ENCODE data around the gene GDPD5.

The GDPD5 gene

DNA sequence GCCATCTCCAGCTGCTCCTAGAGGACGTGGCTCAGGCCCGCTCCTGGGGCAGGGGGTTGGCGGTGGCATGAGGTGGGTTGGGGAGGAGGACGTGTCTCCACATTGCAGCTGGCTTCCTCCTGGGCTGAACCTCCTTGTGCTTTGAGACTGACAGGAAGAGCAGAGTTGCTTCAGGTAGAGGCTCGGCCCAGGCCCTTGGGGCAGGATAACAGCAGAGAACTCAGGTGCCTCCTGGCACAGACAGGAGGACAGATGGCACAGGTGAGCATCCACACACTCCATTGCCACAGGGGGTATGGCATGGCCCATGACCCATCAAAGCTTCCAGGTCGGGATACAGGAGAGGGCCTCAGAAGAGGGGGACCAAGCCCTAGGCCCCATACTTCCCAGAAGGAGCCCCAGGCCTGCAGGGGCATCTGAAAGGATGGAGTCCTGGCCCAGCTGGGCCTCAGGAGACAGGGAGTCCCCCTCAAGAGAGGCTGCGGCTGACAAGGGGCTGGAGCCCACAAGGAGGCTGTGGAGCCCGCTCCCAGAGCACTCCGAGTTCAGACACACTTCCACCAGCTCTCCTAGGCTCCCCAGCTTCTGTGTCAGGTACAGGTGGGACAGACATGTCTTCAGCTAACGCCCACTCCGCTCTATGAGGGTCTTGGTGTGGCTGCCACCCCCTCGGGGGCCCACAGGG, 90.7 kb downstream of the GDPD5 start:
- ChIA-PET POLR2A (no interaction called here), CTCF (interaction anchor here (1.0 to 2.2 kb wide), 4 partner anchors 9 to 99 kb away, joined by 3 to 8 read pairs (median 5); no protein-coding TSS in a partner anchor)
- no peak for DNase-seq (ENCODE audit: extremely low spot score)
- no peak for TF ChIP-seq CTCF (IDR thresholded peaks at IDR 0.05; ENCODE audit: control extremely low read depth, extremely low read depth, low read depth, missing control alignments)

- no peak for TF ChIP-seq CTCF (IDR thresholded peaks at IDR 0.05; ENCODE audit: control extremely low read depth, extremely low read depth, low read depth, missing control alignments)
- no peak for DNase-seq (ENCODE audit: extremely low spot score)
- CTCF ChIA-PET: interaction anchor here (1.0 to 1.4 kb wide), 4 partner anchors 11 to 91 kb away, joined by 4 read pairs; partner anchors contain the start of gene GDPD5
- POLR2A ChIA-PET: no interaction called here
Measured at GRCh38 chr11:75434051-75434450, 91.7 kb downstream of the GDPD5 start.

GRCh38 chr11:75433443-75433842, 92.3 kb downstream of the GDPD5 start:
- CTCF ChIA-PET: interaction anchor here (1.1 to 1.4 kb wide), 3 partner anchors 11 to 92 kb away, joined by 4 read pairs; partner anchors contain the start of gene GDPD5
- DNase-seq (ENCODE audit: extremely low spot score): no peak
- TF ChIP-seq CTCF (IDR thresholded peaks at IDR 0.05; ENCODE audit: control extremely low read depth, extremely low read depth, low read depth, missing control alignments): no peak
- POLR2A ChIA-PET: no interaction called here

GRCh38 chr11:75432911-75433321, 92.8 kb downstream of the GDPD5 start, which contains the start of gene KLHL35:
Gene KLHL35 (minus strand): TSS chr11:75433203. CDS start chr11:75430629, 2,574 bp downstream.
- DNase-seq (ENCODE audit: extremely low spot score): no peak
- ChIA-PET POLR2A (no interaction called here), CTCF (interaction anchor here (1.4 to 1.6 kb wide), 3 partner anchors 12 to 92 kb away, joined by 4 to 7 read pairs (median 4); partner anchors contain the start of gene GDPD5)
- TF ChIP-seq CTCF (IDR thresholded peaks at IDR 0.05; ENCODE audit: control extremely low read depth, extremely low read depth, low read depth, missing control alignments): no peak

- ChIA-PET CTCF (interaction anchor here (0.9 to 2.0 kb wide), 5 partner anchors 13 to 100 kb away, joined by 3 to 7 read pairs (median 5); no protein-coding TSS in a partner anchor), POLR2A (no interaction called here)
- DNase-seq (ENCODE audit: extremely low spot score): no peak
- no peak for TF ChIP-seq CTCF (IDR thresholded peaks at IDR 0.05; ENCODE audit: control extremely low read depth, extremely low read depth, low read depth, missing control alignments)
Measured at GRCh38 chr11:75431533-75432525, 93.9 kb downstream of the GDPD5 start.
